ENCODE measurements around the gene SIRPG.
"Not testable (repeated sequence)": the region's sequence is repeated elsewhere in the genome, so short reads cannot be mapped to it uniquely, and the experiment has no call there.

SIRPG gene

DNA sequence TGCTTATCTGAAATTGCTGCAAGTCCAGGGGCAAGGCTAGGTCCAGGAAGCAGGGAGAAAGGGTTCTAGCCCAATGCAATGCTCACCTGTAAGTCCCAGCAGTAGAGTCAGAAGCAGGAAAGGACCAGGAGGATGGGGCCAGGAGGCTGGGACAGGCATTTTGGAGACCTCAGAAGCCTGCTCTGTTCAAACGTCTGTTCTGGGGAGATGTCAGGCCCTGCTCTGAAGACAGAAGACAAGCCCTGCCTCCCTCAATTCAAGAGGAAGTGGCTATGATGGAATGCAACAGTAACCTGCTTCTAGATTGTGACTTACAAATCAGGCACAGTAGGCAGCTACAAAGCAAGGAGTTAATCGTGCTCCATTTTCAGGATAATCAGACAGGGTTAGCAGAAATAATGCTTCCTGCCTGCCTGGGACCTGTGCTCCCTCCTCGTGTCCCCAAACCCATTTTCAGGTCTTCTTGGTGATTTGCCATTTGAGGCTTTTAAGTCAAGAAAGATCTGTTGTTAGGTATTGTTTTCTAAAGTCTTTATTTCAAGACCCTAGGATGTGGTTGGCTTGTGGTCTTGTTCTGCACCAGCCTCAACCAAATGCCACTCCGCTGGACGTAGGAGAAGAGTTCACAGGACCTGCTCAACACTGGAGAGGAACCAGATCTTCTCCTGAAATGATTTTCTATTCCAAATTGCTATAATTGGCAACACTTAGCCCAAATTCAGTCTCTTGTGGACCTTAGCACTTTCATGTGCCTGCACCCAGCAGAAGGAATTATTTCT lies at the start of gene SIRPG:
SIRPG (minus strand) TSS at position 224 of the 779 bp plus-strand sequence; CDS start at position 159, 65 bp downstream.
- no peak for DNase-seq (ENCODE audit: low spot score)

DNA sequence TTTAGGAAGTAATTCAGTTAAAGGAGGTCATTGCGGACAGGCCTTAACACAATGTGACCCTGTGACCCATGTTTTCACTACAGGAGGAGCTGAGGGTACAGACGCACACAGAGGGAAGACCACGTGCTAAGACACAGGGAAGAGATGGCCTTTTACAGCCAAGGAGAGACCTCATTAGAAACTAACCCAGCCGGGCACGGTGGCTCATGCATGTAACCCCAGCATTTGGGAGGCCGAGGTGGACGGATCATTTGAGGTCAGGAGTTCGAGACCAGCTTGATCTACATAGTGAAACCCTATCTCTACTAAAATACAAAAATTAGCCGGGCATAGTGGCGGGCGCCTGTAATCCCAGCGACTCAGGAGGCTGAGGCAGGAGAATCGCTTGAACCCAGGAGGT lies 49.3 kb upstream of the SIRPG start:
- not testable (repeated sequence) for DNase-seq (ENCODE audit: low spot score)

DNA sequence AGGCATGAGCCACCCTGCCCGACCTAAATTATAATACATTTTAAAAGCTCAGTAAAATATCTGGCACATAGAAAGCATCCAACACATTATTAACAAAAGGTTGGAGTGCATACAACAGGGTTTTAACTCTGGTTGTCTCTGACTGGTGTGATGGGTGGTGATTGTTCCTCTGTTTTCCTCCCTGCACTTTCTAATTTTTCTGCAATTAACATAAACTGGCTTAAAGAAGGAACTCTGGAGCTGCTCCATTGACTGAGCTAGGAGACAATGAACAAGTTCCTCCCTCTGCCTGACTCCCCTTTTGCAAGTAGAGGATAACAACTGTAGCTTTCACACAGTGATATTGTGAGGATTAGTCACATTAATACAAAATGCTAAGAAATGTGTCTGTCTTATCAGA lies 48.5 kb upstream of the SIRPG start:
- no peak for DNase-seq (ENCODE audit: low spot score)

DNA sequence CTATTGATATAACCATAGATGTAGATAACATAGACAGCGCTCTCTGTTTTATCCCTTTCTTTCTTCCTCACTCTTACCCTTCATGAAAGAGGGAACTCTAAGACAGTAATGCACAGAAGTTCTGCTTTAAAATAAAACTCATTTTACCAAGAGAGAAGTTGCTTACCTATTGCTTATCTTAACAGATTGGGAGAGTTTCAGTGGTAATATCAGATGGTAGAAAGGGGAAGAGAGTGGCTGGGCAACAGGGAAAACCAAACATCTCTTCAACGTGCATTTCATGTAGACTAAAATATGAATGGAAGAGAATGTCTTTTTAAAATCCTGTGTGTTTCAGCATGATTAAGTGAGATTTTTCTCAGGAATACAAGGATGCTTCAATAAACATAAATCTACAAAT lies 45.3 kb upstream of the SIRPG start:
- DNase-seq (ENCODE audit: low spot score) = no peak

DNA sequence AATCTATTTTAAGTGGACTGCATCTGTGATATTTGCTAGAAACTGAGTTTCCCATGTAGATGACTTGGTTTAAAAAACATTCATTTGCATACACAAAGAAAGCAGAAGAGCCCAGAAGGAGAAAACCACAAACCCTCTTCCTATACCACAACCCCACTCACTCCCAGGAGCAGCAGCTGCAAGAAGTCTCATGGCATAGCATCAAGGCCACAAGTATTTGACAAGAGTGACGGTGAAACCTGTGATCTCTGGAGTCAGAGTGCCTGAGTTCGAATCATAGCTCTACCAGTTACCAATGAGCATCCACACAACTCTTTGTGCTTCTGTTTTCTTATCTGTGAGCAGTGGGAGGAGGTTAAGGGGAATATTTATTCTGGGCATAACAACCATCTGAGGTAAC lies 44.7 kb upstream of the SIRPG start:
- DNase-seq (ENCODE audit: low spot score) = peak; percentile 18

DNA sequence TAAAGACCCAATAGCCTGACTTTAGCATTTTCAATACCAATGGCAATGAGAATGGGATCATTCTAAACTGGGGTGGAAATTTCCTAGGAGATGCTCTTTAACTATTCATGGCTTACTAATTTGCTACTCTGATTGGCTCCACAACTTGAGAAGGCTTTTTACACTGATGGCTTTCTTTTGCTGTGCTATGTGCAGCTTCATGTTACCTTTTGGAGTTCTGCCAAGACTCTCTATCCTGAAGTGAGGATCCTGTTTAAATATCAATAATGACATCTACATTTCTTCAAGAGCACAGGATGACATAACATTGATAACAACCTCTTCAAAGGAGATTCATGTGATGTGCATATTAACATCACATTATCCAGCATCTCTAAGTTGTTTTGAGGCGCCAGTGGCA lies 43.4 kb upstream of the SIRPG start:
- peak; percentile 36 for DNase-seq (ENCODE audit: low spot score)

DNA sequence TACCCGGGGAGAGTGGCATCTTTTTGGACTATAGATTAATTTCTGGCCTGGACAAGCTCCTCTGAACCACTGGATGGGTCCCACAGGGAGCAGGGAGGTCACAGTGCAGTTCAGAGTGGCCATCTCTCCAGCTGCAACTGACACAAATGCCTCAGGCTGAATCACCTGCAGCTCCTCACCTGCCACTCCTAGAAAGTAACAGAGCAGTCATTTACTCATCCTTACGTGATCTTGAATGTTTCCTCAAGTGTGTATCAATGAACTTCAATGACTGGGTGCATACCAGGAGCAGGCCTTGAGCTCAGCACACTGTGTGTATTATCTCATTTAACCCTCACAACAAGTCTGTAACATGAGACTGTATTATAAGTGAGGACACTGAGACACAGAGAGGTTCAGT lies 40.0 kb upstream of the SIRPG start:
- DNase-seq (ENCODE audit: low spot score) = no peak

DNA sequence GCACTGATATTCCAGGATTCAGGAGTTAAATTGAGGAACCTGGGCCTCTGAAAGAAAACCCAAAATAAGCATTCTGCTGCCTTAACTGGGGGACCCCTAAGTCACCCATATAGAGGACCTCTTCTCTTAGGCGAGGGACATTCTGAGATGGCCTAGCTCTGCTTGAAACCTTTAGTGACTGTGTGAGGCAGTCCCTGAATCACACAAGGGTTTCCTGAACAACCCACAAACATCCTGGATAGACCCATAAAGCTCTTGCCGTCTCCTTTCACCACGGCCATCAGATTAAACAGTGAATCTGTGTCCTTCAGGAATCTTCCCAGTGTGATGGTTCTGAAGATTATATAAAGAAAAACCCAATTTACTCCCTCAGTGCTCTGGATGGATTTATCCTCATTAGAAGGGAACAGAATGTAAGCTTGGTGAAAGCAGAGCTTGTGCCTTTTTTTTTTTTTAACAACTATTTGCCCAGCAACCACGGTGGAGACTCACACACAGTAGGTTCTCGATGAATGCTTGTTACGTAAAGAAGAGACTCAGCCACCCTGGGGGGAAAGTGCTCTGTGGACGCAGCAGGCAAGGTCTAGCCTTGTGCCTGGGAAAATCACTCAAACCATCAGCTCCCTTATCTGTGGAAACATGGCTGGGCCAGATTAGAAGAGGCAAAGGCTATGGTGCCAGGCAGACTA lies 39.1 kb upstream of the SIRPG start:
- DNase-seq (ENCODE audit: low spot score) = no peak

DNA sequence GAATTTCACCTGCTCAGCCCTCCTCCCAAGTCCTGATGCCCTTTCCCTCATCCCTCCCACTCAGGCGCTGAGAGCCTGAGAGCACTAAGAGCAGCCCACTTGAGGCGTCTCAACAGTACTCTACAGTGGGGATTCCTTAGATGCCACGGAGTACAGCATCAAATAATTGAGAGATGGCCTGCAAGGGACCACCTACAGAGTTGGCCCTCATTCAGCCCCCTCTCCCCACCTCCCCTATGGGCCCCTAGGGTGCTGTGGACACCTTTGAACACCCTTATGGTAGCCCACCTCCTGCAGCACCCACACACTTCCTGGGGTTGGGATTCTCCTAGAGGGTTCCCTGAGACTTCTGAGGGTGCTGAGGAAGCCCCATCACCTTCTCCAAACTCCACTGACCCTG lies 37.1 kb upstream of the SIRPG start:
- no peak for DNase-seq (ENCODE audit: low spot score)

DNA sequence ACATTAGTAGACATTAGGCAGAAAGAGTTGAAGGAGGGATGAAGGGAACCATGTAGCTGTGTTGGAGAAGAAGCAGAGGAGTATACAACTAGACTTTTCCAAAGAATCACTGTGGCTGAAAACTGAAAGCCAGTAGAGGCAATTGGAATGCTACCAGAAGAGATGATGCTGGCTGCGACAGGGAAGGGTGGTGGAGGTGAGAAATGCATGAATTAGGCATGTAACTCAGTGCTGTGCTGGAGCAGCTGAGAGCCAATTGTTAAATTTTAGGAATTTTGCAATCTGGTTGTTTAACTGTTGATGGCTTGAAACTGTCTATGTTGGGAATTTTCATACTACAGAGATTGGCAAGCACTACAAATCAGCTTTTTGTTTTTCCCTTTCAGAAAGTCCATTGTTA lies 35.8 kb upstream of the SIRPG start:
- DNase-seq (ENCODE audit: low spot score) = no peak

DNA sequence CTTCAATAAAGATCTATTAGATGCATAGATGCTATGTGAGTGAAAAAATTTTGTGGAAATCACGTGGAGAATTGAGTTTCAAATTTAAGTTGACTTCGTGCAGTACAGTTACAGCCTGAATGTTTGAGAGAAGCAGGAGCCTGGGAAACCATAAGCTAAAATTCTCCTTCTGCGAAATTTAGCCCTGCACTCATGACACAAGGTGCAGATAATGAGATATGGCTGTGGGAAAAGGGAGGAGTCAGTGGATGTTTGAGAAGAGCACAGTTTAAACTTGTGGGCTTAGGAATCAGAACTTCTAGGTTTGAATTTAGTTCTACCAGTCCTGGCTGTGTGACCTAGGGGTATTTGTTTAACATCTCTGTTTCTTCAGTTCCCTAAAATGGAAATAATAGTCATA lies 32.1 kb upstream of the SIRPG start:
- peak; percentile 32 for DNase-seq (ENCODE audit: low spot score)

DNA sequence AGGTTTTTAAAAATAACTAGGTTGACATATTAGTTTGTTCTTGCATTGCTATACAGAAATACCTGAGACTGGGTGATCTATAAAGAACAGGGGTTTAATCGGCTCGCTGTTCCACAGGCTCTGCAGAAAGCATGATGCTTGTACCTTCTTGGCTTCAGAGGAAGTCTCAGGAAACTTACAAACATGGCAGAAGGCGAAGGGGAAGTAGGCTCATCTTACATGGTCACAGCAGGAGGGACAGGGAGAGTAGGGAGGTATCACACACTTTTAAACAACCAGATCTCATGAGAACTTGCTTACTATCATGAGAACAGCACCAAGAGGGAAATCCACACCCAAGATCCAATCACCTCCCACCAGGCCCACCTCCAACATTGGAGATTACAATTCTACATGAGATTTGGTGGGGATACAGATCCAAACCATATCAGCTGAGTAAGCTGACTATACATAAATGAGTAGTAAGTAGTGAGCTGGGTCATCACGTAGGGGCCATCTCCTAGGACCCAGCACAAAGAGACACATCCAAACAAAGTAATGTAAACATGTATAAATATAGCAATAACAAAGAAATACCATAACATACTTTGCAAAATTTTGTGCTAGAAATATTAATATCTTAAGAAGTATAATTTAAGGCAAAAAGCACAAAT lies 31.4 kb upstream of the SIRPG start:
- no peak for DNase-seq (ENCODE audit: low spot score)

DNA sequence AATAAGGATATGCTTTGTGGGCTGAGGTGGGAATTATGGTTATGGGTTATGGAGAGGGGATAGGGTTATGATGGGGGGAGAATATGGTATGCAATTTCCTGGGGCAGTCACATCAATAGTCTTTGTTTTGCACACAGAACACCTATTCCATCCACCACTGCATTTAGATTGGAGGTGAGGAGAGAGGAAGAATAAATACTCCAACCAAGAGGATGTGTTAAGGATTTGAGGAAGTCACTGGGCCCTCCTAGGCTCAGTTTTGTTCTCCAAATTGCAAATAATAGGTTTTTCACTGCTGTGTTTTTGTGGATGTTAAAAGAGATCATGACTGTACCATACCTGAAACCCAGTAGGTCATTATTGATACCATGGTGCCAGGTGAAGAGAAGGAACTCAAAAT lies 29.5 kb upstream of the SIRPG start:
- no peak for DNase-seq (ENCODE audit: low spot score)

DNA sequence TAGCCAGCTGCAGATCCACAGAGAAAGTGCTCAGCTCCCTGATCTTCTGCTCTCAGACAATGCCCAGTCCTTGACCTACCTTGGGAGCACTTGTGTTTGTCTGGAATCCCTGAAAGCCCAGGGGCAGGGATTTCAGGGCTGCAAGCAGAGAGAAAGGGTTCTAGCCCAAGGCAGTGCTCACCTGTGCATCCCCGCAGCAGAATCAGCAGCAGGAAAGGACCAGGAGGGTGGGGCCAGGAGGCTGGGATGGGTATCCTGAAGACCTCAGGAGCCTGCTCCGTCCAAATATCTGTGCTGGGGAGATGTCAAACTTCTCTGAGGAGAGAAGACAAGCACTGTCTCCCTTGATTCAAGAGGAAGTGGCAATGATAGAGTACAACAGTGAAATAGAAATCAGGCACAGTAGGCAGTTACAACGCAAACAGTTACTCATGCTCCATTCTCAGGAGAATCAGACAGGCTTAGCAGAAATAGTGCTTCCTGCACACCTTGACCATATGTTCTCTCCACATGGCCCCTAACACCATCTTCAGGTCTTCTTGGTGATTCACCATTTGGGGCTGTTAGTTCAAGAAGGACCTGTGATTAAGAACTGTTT lies 28.7 kb upstream of the SIRPG start:
- peak; percentile 22 for DNase-seq (ENCODE audit: low spot score)

DNA sequence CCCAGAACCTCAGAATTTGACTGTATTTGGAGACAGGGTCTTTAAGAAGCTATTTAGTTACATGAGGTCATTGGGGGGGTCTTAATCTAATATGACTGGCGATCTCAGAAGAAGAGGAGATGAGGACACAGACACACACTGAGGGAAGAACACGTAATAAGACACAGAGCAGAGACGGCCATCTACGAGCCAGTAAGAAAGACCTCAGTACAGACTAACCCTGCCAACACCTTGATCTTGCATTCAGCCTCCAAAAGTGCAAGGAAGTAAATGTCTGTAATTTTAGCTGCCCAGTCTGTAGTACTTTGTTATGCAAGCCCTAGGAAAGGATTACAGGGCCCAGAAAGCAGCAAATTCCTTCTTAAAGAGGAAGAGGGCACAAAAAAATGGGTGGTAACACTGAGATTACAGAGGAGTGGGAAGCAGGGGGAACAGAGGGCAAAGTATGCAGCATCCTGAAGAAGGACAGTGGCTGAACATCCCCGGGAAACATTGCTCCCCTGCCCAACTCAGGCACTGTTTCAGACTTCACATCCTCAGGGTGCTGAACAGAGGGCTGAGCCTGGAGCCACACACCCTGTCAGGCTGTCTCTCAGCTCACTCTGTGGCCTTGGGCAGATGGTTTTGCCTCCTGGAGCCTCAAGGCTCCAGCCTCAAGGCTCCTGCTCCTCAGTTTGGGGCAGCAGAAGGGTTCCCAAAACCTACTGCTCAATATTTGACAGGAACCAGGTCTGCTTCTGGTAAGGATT lies 27.9 kb upstream of the SIRPG start:
- no peak for DNase-seq (ENCODE audit: low spot score)

DNA sequence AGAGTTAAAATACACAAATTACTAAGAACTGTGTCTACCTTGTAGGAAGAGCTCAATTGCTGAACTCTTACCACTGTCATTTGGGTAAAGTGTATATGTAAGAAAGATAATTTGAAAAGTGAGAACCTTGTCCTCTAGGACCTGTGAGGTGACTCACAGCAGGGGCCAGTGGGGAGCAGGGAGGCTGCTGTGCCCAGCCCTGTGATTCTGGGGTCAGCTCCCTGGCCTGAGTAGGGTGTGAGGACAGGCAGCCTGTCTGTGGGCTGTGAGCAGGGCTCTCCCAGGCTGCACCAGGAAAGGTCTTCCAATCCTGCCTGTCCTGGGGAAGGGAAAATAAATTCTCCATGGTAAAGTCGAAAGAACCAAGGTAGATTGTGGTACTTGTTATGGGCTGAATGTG lies 27.3 kb upstream of the SIRPG start:
- DNase-seq (ENCODE audit: low spot score) = no peak

DNA sequence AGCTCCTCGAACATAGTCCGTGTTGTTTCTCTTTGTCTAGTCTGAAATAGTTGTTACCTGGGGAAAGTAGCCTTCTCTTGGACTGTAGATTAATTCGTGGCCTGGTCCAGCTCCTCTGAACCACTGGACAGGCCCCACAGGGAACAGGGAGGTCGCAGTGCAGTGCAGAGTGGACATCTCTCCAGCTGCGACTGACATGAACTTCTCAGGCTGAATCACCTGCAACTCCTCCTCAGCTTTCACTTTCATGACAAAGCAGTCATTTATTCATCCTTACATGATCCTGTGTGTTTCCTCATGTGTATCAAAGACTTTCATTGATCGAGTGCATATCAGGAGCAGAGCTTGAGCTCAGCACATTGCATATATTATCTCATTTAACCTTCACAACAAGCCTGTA lies 19.1 kb upstream of the SIRPG start:
- no peak for DNase-seq (ENCODE audit: low spot score)

DNA sequence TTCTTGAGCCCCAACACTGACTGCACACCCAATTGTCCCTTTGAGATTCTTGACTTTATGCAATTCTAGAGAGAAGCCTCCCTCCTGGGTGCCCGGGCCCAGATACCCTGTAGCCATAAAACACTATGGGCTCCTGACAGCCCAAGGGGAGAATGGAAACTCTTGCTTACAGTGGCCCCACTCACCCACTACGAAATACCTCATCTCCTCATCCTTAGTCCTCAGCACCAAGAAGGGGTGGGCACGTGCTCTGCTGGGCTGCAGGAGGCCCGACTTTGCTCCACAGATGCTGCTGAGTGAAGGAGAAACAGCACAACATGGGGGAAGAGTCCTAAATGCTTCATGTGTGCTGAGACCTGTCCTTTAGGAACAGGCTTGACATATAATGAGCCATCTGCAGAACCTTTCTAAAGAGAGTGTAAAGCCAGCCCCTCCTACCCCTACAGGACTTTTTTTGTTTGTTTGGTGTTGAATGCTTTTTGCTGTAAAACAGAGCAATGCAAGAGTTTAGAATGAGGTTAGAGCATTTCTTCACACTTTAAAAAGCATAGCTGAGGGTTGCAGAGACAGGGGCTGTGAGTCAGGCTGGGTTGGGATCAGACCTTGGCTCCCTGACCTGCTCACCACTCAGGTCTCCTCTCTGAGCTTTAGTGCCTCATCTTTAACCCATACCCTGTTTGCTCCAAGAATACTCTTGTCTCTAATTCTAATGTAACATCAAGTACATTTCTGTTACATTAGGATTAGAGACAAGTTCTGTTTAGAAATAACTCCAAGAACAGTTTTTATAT lies 17.6 kb upstream of the SIRPG start:
- DNase-seq (ENCODE audit: low spot score) = no peak

DNA sequence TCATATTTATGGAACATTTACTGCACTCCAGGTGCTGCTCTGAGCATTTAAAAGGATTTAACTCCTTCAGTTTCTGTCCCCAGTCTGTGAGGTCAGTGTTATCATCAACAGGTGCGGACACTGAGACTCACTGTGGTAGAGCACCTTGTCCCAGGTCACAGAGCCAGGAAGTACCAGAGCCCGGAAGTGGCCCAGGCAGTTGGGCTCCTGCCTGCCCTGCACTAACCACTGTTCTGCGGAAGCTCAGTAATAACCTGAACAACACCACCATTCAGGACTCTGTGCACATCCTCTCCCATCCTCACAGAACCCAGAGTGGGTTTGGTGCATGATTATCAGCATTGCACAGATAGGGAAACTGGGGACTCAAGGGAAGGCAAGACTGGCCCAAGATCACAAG lies 16.8 kb upstream of the SIRPG start:
- no peak for DNase-seq (ENCODE audit: low spot score)

DNA sequence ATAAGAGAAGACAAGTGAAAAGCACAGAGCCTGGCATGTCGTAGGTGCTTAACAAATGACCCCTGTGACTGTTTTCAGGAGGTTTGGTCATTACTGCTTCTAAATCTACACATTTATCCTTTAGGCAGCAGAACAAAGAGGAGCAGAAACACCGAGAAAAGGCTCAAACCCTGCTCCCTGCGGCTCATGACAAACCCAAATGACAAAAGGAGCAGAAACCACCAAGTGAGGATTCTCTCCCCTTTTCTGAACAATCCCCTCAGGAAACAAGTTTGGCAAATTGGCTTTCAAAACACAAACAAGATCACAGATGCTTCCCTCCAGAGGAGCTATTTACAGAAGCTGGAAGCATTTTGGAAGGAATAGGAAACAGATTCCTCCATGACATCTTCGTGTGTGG lies 15.8 kb upstream of the SIRPG start:
- DNase-seq (ENCODE audit: low spot score) = no peak

DNA sequence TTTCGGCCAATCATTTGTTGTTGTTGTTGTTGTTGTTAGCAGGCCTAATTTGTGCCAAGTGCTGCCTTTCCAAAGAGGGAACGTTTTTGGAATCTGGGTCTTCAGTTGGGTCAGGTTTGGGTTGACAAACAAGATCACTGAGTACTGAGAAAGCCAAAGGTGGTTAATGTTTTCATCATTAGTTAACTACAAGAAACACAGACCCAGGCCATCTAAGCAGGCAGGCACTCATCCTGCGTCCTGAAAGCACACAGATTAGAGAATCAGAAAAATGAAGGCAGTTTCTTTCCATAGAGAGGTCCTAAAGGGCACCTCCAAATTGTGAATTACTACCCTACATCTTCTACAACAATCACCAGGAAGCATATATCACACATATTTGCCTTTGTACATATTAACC lies 15.1 kb upstream of the SIRPG start:
- no peak for DNase-seq (ENCODE audit: low spot score)

Data from hematopoietic multipotent progenitor cell treated with erythropoietin and hydrocortisone succinate and interleukin-3 and kit ligand, for 15 days (in vitro differentiated cells).